ENCODE measurements around the gene ADH4.

The ADH4 gene

DNA sequence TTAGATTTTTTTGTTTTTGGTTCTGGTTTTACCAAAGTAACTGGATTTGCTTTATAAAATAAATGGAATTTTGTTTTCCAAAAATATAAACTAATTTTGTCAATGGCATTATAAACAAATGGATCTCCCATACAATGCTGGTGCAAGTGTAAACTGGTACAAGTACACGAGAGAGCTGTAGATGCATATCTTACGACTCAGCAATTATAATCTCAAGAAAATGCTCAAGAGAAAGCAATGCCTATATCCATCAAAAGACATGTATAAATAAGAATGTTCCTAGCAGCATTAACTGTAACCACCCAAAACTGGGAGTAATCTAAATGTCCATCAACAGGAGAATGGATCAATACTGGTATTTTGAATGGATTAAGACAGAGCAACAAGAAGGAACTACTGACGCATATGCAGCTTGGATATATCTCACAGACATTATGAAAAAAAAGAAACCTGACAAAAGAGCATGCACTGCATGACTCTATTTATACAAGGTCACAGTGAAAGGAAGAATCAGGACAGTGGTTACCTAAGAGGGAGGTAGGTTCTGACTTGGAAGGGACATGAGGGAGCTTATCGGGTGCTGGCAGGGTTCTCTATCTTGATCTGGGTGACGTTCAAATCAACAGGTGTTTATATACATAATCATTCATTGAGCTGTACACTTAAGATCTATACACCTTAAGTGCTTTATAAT, 65.0 kb downstream of the ADH4 start:
- no peak for DNase-seq

DNA sequence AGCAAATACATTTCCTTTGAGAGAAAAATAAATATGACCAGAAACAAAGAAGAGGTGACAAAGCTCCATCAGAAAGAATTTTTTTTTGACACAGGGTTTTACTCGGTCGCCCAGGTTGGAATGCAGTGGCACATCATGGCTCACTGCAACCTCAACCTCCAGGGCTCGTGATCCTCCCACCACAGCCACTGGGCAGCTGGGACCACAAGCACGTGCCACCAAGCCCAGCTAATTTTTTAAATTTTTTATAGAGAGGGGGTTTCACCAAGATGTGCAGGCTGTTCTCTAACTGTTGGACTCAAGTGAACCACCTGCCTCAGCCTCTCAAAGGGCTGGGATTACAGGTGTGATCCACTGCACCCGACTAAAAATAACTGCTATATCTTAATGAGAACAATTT, 65.8 kb downstream of the ADH4 start:
- DNase-seq, result no peak

DNA sequence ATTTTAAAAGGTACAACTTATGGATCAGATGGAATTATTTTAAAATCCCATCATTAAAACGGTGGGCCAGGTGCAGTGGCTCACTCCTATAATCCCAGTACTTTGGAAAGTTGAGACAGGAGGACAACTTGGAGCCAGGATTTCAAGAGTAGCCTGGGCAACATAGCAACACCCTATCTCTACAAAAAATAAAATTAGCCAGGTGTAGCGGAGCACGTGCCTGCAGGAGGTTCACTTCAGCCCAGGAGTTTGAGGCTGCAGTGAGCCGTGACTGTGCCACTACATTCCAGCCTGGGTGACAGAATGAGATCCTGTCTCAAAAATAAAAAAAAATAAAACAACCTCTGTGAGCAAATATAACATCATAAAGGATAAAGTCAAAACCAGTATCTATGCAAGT, 66.9 kb downstream of the ADH4 start:
- DNase-seq, result no peak

DNA sequence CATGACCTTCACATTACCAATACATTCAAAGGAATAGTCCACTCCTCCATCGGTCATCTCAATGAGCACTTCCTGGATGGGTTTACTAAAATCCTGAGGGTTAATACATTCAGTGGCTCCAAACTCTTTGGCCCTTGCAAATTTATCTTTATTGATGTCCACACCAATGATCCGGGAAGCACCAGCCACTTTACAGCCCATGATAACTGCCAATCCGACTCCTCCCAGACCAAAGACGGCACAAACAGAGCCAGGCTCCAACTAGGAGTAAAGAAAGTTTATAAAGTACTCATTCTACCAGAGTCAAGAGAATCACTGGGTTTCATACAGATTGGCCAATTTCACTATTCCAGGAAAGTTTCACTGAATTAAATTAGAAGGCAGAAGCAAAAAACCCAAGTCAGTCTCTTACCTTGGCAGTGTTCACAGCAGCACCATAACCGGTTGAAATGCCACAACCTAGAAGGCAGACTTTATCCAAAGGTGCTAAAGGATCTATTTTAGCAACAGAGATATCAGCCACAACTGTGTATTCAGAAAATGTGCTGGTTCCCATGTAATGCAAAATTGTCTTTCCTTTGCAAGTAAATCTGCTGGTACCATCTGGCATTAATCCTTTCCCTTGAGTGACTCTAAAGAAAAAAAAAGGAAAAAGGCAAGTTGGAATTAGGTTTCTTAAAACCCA, 67.7 kb downstream of the ADH4 start:
- DNase-seq, result no peak

DNA sequence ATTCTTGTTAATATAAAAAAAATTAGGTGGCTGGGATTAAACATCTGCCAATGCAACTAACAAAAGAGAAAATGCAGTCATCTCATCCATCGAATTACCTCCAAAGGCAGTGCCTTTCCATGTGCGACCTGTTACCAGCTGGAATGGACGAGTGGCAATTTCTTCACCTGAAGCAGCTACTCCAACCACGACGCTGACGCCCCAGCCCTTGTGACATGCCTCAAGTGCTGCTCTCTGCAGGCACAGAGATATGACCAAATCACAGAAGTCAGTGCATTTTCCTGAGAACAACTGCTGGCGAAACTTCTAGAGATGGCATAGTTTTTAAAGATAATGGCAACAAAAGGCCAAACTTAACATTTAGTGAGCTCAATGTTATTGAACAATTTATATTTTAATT, 69.3 kb downstream of the ADH4 start:
- DNase-seq, result no peak

Data from NCI-H2081 (cell line).